Skin of body (tissue), 2 donors: ENCODE data around the gene COBL. TPM values are rescaled to one million over a fixed set of nuclear protein-coding genes. Genes with fewer than 3 reads are reported as not detected.

Experiments
- DNase-seq: peaks from one replicate; lab custom pipeline; 2025; lab: John Stamatoyannopoulos, UW
- total RNA-seq: library from RNA; depleted of rRNA; stranded (reverse); fragments of >200 nt; gene quantifications from one replicate; pipeline ENCODE4 v1.2.3, GENCODE V29; 2014

COBL gene
- total RNA-seq, 1 donor from 2014 or later: 11.9 TPM

DNA sequence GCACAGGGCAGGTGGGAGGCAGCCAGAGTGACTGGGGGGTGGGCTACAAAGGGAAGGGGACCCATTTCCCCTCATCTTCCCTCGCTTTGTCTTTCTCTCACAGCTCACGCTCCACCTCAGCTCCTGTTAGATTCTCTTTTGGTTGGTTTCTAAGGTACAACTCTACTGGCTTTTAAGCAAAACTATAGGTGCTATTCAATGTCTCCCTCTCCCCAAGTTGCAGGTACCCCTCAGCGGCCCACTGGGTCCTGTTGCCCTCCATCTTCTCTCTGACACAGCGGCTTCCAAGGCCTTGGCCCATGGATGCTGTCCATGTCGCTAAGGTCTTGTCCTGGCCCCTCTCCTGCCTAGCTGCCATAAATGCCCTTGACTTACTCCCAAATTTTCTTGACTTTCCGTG, 168.4 kb downstream of the COBL start:
- no peak for DNase-seq

DNA sequence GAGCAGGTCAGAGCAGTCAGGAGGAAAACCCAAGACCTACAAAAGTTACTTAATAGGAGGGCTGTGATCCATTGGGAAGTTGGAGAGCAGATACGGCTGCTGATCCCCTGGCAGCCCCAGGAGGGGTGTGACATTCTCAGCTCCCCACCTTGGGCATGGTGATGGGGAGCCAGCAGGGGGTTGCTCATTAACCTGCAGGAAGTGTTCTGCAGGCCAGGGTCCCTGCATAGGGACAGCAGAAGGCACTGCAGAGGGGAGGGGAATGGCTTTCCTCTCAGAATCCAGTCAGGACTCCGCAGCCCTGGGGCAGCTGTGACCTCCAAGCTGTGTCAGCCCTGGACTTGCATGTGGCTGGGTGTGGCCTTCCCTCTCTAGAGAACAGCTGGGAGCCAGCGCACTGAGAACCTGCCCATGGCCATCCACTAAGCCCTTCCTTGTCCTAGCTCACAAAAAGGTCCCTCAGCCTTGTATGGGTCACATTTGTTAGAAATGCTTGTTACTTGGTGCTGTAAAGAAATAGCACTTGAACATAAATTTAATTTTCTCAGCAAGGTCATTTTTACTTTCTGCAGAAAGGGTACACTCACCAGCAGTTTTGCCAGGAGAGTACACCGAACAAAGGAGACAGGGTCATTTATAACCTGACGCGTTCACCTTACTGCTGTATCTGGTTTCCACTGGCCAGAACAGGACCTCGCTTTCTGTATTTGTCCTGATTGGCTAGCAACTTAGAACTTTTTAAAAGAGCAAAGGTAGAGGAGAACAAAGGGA, 169.6 kb downstream of the COBL start:
- no peak for DNase-seq

DNA sequence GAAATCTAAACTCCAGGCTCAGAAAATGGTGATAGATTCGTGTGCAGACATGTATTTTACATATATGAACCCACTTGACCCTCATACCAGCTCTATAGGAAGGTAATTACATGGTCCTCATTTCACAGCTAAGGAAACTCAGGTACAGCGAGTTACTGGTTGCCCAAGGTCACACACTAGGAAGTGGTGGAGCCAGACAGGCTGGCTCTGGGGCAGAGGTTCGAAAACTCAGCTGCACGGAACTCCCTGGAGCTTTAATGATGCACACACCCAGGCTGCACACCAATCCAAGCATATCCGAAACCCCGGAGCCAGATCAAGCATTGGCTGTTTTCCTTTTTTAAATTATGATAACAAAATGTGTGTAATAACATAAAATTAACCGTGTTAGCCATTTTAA, 172.4 kb downstream of the COBL start:
- DNase-seq: no peak

DNA sequence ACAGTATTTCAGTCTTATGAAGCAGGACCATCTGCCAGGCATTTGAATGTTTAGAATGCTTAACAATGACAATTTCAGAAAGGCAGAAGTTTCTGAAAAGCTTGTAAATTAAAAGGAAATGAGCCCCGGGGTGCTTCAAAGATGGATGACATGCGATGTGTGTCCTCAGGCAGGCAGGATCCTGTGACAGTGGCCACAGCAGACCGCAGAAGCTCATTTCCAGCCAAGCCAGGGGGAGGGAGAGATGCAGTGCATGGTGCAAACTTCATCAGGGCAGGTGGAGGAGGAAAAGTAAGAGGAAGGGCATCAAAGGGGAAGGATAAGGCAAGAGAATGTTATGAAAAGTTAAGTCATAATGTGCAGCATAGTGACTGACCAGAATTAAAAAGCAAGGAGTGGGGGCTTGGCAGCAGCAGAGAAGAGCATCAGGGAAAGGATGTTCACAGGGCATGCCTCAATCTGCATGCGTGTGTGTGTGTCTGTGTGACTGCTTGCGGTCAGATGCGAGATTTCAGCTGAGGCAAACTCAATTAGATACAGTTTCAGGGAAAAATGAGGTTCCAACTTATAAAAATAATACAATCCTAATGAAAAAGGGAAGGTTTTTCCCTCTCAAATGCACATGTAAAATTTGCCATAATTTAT, 173.7 kb downstream of the COBL start:
- DNase-seq: no peak

DNA sequence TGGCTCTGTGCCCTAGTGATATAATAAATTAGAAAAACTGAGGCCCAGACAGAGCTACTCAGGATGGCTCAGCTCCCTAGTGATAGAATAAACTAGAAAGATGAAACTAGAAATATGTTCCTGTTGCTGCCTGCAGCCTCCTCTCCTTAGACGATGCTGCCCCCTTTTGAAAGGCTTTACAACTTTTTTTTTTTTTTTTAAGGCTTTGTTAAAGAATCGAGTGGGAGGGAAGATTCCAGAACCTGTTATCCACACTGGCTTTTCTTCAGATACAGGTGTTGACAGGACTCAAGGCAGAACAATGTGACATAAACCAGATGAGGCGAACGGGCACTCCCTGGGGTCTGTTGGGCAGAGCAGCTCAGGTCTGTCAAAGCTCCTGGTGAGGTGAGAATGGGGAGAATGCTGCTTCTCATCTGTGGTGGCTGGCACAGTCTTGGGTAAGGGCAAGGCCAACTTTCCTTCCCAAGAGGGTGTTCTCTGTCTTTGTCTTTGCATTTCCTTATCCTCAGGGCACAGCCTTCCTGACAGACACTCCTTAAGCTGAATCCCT, 175.1 kb downstream of the COBL start:
- no peak for DNase-seq

DNA sequence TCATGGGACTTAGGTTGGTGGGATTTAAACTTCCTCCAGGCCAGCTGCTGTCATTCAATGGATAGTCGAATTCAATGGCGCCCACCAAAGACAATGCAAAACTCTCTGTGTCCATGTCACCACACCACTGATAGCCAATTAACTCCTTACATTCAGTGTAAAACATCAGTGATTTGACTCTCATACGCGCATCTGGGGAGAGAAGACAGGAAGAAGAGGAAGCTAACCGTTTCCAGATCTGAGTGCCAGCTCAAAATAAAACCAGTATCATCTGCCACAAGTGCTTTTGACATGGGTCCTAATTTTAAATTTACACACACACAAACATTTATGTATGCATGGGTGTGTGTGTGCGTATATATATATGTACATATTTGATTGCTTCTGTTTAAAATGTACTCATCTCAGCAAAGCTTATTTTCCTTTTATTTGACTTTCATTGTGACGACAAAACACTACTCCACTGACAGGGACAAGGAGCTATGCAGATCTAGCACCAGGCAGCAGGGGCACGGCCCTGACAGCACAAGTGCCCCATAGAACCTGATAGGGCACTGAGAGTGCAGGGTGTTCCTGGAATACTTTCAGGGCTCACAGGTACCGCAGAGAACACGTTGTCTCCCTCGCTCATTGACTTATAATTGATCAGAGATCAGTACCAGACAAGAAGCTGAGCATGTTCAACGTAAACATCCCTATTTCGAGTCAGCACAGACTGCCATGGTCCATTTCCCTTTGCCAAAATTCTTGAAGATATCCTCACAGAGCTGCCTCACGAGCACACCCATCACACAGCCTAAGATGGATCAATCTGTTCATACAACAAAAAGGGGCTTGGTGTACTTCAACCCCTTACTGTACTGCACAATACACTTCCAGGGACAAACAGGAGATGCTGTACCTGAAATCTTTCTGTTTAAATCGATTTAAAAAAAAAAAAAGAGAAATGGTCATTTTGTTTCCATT, 176.1 kb downstream of the COBL start:
- DNase-seq: no peak

DNA sequence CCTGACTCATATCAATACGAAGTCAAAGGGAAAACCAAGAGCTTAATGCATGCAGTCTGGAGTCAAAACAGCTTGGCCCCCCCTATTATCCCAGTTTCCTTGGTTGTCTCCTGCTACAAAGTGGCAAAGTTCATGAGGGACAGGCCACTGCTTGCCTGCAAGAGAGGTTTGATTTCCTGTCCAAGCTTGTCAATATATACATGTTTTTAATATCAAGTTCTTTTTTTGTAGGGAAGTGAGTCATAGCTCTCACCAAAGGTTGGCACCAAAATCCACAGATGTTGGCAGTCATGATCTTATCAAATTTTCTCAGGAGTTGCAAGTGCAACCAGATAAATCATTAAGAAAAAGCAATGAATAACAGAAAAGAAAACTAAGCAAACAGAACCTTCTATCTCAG, 176.8 kb downstream of the COBL start:
- DNase-seq: no peak

DNA sequence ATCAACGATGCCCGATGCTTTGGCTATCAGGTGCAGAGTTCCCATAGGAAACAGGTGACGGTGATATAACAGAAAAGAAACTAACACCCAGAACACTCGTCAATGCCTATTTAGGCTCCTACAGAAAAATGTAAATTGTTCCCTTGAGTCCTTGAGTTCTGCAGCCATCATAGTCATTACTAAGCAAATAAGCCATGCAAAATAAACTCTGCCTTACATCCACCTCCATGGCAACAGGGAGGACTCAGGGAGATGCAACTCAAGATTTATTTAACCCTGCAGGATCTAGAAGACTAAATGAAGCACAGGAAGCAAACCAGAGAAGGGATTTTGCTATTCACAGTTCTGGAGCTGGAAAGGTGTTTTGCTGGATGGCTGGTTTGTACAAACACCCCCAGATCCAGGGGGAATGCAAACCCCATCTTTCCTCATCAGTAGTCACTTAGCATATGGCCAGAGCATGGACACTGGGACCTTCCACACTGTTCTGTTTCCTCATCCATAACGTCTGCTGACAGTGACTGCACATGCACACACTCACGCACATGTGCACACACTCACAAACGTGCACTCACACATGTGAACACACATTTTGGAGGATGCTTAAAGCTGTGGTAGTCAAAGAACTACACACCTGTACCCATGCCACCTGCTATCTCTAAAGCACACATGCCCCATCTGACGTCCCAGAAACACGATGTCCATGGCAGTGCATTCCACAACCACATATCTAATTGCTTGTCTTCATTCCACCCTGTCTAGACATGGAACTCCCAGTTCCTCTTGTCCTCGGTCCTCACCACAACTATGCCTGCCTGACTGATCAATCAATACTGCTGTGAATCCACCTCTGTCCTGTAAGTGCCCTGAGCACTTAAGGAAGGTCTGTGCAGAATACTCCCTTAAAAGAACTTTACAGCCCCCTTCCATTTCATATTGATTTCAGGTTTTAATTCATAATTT, 178.2 kb downstream of the COBL start:
- no peak for DNase-seq

DNA sequence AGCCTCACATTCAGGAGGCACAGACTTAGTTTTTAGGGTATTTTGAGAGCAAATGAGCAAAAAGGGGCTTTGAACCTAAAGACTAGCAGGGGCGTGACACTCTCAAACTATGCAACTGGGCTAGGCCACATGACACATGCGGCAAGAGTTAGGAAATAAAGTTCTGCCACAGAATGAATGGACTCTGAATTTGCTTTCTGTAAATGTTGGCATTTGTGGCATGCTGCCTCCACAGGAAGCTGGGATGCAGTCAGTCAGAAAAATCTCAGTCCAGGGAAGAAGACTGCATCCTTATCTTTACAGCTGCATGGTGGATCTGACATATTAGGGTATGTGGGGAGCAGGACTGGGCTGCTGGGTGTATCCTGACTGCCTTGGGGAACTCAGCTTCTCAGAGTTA, 181.0 kb downstream of the COBL start:
- DNase-seq: no peak

DNA sequence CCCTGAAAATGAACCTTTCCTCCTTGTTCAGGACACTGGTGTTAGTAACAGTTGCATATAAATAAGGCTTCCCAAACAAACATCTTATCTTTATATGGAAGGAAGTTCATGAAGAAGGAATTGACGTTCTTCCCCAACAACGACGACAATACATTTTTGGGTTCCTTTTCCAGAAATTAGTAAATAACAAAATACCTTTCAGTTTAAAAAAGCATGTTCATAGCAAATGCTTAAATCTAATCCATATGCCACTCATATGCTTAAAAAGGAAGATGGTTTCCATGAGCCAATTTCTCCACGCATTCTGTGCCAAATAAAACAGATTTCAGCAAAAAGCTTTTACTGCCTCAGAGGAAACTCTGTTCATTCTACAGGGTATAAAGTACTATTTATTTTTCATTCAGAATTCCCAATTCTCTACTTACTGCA, 182.6 kb downstream of the COBL start:
- DNase-seq: peak; percentile 83

DNA sequence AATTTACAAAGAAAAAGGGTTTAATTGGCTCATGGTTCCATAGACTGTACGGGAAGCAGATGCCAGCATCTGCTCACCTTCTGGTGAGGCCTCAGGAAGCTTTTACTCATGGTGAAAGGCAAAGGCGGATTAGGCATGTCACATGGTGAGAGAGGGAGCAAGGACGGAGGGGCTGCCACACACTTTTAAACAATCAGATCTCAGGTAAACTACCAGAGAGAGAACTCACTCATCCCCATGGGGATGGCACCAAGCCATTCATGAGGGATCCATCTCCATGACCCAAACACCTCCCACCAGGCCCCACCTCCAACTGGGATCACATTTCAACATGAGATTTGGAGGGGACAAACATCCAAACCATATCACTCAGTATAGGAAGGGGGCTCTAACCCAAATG, 183.9 kb downstream of the COBL start:
- no peak for DNase-seq

DNA sequence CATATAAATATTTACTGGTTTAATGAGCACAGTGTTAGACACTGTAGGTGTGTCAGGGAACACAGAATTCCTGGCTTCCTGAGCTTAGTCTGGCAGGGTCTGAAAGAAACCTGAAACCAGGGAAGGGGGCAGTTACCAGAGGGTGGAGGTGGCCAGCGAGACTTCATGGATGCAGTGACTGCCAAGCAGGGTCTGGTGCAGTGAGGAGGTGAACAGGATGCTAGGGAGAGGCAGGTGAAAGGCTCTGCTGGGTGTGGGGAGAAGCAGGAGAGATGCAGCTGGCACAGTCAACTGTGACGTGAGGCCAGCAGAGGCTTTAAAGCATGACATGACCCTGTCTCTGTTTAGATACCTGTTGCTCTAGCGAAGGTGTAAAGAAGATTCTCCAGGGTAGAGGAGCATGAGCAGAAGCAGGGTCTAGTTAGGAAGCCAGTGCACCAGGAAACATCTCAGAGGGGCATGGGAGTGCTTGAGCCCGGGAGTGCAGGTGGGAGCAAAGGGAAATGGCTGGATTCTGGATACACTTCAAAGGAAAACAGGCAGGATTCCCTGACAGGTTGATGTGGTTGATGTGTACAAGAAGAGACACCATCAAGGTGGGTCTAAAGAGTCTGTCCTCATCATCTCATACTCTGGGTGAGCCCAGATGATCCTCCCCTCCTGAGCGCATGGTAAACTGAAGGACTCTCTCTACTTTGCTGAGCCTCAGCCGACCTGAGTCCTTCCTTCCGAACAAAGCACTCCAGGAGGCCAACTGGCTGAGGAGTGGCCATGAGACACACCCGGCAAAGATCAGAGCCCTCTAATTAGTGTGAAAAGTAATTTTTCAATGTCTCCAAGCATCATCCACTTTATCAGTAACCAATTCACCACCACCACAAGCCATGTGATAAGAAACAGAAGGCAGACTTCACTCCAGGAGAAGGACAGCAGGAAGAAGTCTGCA, 186.8 kb downstream of the COBL start:
- DNase-seq: no peak

DNA sequence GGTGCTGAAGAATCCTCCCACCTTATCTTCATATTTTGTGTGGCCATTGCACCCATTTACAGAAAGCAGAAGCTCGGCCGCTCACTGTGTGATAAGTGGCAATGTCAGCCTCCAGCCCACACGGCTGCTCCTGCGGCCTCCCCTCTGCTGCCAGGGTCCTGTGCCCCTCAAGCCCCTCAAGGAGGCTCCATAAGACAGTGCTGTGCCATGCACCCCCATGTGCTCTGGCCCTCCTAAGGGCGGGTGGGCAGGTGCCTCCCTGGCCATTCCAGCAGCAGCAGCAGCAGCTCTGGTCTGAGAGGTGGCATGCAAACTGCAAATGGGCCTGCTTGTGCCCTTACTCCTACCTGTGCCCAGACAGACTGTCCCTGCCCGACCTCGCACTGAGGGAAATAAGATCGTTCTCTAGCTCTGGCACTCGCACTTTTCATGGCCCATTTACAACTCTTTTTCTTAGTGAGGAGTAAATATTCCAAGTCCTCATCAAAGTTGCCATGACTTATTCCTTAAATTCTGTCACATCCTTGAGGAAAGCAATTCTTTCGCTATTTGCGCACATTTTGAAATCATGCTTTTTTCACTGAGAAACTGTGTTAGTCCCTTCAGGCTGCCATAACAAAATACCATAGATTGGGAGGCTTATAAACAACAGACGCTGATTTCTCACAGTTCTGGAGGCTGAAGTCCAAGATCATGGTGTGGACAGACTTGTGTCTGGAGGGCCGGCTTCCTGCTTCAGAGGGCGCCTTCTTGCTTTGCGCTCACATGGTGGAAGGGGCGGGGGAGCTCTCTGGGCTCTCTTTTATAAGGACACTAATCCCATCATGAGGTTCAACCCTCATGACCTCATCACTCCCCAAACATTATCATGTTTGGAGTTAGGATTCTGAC, 187.8 kb downstream of the COBL start:
- DNase-seq: no peak

DNA sequence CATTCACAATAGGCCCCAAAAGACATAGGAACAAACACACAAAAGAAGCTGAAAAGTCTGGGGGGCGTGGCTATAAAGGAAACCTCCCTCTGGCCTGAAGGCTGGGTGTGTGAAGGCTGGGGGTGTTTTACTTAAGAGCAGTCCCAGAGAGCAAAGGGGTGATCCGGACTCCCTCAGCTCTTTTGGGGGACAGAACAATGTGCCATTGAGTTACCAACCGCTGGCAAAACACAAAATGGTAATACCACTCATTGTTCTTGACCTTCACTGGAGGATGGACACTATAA, 189.0 kb downstream of the COBL start:
- no peak for DNase-seq

DNA sequence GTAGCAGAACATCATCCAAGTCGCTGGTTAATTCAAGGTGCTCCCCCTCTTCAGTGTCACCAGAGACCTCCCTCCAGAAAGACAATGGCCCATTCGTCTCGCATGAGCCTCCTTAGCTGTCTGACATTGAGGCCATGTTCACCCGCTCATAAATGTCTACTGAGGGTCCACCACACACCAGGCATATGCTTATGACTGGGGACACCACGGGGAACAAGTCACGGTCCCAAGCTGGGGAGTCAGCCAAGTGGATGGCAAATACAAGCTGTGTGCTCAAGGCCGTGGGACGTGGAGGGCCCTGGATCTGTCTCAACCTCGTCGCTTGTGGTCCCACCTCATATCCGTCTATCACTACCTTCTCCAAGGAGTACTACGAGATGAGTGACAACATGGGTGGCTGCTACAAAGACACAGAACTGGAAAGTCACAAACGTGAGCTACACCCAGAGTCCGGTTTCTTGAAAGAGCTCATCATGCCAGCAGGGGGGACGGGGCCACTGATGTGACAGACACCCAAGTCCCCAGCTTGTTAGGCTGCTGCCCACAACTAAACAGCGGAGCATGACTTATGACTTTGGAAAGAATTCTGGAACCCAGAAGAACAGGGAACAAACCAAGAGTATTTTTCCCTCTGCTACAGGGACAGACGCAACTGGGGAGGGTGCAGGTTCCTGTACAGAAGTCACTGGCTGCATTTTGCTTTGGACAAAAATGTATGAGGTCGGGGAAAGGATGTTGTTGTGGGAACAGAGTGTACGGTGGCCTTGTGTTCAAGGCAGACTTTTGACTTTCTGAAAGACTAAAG, 189.6 kb downstream of the COBL start:
- no peak for DNase-seq

DNA sequence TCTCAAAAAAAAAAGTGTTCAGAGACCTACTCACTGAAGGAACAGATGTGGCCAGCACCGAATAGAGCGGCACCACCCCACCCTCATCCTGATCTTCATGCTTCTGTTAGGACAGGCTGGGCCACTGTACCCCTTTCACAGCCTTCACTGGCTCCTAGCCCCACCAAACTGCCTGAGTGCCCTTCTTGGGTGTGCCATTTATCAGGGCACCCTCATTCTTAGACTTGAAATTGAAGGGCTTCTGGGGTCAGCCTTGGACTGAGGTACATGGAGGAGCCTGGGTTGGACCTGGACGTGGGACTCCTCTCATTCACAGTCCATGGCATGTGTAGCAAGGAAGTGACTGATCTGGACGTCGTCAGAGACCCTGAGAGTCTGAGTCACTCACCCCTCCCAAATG, 190.3 kb downstream of the COBL start:
- DNase-seq: no peak

DNA sequence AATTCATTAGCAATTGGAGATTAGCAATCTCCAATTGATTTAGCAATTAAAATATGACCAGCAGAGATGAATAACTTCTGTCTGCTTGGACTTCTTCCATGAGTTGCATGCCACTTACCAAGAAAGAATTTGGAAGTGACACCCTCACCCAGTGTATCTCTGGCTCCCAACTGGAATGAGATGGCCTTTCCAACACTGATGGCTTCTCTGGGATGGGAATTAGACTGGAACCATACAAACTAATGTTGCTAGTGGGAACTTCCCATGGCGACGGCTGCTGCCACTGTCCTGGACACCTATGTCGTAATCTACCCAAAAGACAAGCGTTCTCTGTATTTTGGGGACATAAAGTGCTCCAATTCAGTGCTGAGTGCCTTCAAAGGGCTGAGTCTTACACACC, 192.3 kb downstream of the COBL start:
- DNase-seq: no peak
